ENCODE measurements around the gene ATG13.
"Not testable (repeated sequence)": the region's sequence is repeated elsewhere in the genome, so short reads cannot be mapped to it uniquely, and the experiment has no call there.

The ATG13 gene

GRCh38 chr11:46710821-46711269 is 93.5 kb downstream of the ATG13 start:
- intact Hi-C loops (cut with DNase I; ENCODE audit: low total_unique reads): loop anchor here (10.0 kb wide), 1 partner anchor 96 kb away; the partner anchor contains the start of genes ATG13 and HARBI1
- Histone ChIP-seq H3K4me3 (no peak overlapping the region), H3K36me3 (peaks cover 12 to 27% (median 23%) of the 10 kb centered on the region in 3 donors), H3K27ac (peak overlapping the region; percentile 90), H3K27me3 (no peaks in the 10 kb centered on the region), H3K4me1 (peaks cover 0 to 53% (median 18%) of the 10 kb centered on the region in 4 donors), H3K9me3 (no peaks in the 10 kb centered on the region)
- TF ChIP-seq CTCF (IDR thresholded peaks at IDR 0.05): no peak
- peak; percentile 85 to 94 for DNase-seq

GRCh38 chr11:46711303-46711702 is 94.0 kb downstream of the ATG13 start:
- Histone ChIP-seq H3K27me3 (no peaks in the 10 kb centered on the region), H3K4me1 (peaks cover 0 to 53% (median 18%) of the 10 kb centered on the region in 4 donors), H3K4me3 (no peak overlapping the region), H3K27ac (peak overlapping the region; percentile 90), H3K36me3 (peaks cover 8 to 23% (median 18%) of the 10 kb centered on the region in 3 donors), H3K9me3 (no peaks in the 10 kb centered on the region)
- DNase-seq: peak; percentile 42 to 69
- no peak for TF ChIP-seq CTCF (IDR thresholded peaks at IDR 0.05)
- intact Hi-C loops (cut with DNase I; ENCODE audit: low total_unique reads): loop anchor here (10.0 kb wide), 1 partner anchor 97 kb away; the partner anchor contains the start of genes ATG13 and HARBI1

- Histone ChIP-seq H3K9me3 (no peaks in the 10 kb centered on the region), H3K27me3 (no peaks in the 10 kb centered on the region), H3K36me3 (peaks cover 0 to 7% (median 6%) of the 10 kb centered on the region in 3 donors), H3K4me3 (no peak overlapping the region), H3K27ac (peak overlapping the region; percentile 90), H3K4me1 (peaks cover 0 to 56% (median 18%) of the 10 kb centered on the region in 4 donors)
- no peak for TF ChIP-seq CTCF (IDR thresholded peaks at IDR 0.05)
- intact Hi-C loops (cut with DNase I; ENCODE audit: low total_unique reads): loop anchor here (10.0 kb wide), 1 partner anchor 98 kb away; the partner anchor contains the start of genes ATG13 and HARBI1
- DNase-seq: no peak
Measured at GRCh38 chr11:46712874-46713576, 95.7 kb downstream of the ATG13 start.

- H3K27ac ChIP-seq, DNase-seq, H3K9me3 ChIP-seq, H3K4me3 ChIP-seq, H3K27me3 ChIP-seq, H3K36me3 ChIP-seq: not testable (repeated sequence)
- peaks cover 0 to 34% (median 4%) of the 10 kb centered on the region in 4 donors for H3K4me1 ChIP-seq
- intact Hi-C loops (cut with DNase I; ENCODE audit: low total_unique reads): loop anchor here (10.0 kb wide), 1 partner anchor 103 kb away; the partner anchor contains the start of genes ATG13 and HARBI1
Measured at GRCh38 chr11:46717825-46718154, 100.4 kb downstream of the ATG13 start.

GRCh38 chr11:46718155-46719019 is 101.0 kb downstream of the ATG13 start:
- Histone ChIP-seq H3K27me3 (no peaks in the 10 kb centered on the region), H3K36me3 (no peaks in the 10 kb centered on the region), H3K4me1 (peaks cover 0 to 28% (median 3%) of the 10 kb centered on the region in 4 donors), H3K9me3 (no peaks in the 10 kb centered on the region), H3K4me3 (no peak overlapping the region), H3K27ac (no peak overlapping the region)
- no peak for TF ChIP-seq CTCF (IDR thresholded peaks at IDR 0.05)
- DNase-seq: no peak
- intact Hi-C loops (cut with DNase I; ENCODE audit: low total_unique reads): loop anchor here (10.0 kb wide), 1 partner anchor 104 kb away; the partner anchor contains the start of genes ATG13 and HARBI1
